GM18508 (cell line): ENCODE measurements around the gene SLC41A3.
"Not testable (repeated sequence)": the region's sequence is repeated elsewhere in the genome, so short reads cannot be mapped to it uniquely, and the experiment has no call there.

Source experiments
- ATAC-seq: cut with Tn5 transposase; IDR thresholded peaks from one replicate; pipeline ENCODE4 v1.9.1; 2021; ENCODE audit warnings: moderate number of reproducible peaks; ENCODE audit not compliant: insufficient read depth, unreplicated experiment

The SLC41A3 gene

DNA sequence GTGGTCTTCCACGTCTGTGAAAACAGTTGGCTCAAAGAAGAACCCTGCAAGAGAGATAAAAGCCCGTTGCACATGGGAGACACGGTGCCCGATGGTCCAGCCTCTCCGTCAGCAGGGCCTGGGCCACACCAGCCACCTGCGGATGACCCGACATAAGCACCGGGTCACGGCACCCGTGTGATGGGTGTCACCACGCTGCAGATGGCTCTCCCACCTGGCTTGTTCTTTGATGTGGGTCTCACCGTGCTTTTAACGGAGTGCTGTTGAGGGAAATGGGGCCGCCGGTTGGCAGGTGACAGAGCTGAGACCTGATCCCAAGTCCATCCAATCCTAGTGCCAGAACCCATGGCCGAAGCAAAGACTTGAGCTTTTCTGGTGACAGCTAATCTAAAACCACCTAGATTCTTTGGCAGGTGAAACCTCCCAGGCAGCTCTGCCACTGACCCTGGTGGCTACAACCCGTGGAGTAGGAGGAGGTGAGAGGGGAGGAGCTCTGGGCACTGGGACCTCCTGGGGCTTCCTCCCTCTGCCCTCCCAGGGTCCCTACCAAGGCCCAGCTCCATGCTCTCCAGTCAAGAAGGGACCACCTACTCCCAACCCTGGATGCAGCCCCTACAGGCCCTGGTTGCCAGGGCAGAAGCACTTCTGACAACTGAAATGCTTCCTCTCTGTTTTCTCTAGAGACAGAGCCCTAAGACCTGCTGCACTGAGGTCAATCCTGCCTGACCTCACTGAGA lies 23.4 kb upstream of the SLC41A3 start:
- ATAC-seq, result no peak

DNA sequence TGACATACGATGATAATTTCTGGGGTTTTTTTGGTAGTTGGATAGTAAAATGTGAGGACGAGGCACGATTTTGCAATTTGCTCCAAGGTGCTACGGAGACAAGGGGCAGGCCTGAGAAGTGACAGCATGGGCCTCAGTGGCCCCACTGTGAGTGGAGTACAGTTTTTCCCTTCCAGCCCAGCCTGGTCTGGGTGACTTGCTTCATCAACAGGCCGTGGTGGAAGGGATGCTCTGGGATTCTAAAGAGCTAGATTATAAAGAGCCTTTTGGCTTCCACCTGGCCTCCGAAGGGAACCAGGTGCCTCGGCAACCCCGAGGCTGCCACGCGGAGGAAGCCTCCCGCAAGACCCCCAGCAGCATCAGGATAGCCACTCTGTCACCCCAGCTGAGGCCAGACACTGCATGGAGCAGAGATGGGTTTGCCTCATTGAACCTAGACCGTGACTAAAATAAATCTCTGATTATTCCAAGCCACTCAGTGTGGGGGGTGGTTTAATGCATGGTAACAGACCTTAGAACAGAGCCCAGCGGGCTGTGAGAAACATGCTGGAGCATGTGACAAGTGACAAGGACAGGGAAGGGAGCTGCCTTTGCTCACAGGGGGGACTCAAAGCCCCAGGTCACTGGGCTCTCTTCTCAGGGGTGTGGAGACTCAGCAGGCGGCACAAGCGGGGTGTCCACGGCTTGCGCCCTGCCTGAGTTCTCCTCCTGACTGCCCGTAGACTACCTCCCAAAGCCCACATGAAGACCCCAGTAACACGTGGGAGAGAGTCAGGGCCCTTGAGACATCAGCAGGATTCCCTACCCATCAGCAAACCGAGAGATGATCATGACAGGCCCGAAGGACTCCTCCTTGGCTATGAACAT lies 22.6 kb upstream of the SLC41A3 start:
- ATAC-seq, result no peak

DNA sequence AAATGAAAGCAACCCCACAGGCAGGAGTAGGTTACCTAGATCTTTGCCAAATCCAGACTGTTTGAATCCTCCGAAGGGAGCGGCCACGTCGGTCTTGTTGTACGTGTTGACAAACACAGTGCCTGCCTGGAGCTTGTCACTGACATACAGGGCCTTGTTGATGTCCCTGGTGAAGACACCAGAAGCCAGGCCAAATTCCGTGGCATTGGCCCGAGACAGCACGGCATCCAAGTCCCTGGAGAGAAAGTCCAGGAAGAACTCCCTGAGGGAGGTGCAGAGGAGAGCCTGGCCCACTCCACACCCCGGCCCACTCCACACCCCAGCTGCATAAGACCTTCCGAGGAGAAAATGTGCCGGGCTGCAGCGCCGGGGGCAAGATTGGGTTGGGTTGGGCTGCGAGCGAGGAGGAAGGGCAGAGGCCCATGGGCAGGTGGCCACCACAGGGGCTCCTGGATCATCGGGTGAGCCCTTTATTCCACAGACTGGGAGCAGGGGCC lies 21.8 kb upstream of the SLC41A3 start:
- no peak for ATAC-seq

DNA sequence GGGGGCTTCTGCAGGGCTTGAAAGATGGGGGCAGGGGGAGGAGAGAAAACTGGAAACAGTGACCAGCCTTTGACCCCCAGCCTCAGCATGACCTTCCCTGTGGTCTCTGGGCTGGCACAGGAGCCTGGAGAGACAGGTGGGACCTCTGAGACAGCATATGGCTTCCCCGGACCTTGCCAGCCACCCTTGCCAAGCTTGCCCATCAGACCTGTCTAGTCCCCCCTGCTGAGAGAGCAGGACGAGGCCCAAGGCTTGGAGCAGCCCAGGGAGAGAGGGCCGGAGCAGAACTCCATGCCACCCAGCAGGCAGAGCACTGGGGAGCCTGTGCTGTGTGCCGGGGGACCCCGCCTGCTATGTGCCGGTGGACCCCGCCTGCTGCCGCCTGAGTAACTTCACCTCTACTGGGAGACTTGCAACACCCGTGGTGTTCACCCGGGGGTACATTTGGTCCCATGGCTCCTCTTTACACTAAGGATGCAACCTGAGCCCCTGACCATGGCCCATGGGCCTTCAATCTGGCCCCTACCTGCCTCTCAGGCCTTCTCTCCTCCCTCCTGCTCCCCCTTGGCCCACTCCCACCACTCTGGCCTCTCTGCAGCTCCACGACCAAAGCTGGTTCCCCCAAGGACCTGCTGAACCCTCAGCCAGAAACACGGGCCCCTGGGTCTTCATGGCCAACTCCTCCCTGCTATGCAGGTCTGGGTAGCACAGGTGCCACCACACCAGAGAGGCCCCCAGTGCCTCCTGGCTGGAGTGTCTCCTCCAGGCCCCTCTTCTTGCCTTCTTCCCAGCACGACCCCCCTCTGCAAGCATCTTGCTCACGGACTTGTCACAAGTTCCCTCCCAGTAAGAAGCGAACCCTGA lies 21.1 kb upstream of the SLC41A3 start:
- ATAC-seq, result no peak

DNA sequence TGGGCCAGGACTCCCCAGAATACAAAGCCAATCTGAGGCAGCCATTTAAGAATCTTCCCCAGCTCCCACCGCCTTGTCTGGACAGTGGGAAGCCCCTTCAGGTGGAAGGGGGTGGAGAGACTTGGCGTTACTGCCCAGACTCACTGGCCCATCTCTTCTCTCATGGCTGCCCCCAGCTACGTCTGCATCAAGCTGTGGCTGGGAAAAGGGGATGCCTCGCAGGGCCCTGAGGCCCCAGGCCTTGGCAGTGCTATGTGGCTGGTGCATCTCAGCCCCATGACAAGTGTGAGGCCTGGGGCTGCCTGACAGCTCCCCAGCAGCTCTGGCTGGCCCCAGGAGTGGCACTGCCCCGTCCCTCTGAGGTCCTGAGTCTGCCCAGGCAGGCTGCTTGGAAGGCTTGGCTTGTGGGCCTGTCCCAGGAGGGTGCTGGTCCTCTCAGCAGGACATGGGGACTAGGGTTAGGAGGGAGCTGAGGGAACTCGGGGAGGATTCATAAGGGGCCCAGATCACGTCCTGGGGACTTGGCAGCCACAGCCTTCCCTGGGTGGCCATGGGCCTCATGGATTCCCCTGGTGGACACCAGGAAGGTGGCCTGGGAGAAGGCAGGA lies 20.2 kb upstream of the SLC41A3 start:
- ATAC-seq, result no peak

DNA sequence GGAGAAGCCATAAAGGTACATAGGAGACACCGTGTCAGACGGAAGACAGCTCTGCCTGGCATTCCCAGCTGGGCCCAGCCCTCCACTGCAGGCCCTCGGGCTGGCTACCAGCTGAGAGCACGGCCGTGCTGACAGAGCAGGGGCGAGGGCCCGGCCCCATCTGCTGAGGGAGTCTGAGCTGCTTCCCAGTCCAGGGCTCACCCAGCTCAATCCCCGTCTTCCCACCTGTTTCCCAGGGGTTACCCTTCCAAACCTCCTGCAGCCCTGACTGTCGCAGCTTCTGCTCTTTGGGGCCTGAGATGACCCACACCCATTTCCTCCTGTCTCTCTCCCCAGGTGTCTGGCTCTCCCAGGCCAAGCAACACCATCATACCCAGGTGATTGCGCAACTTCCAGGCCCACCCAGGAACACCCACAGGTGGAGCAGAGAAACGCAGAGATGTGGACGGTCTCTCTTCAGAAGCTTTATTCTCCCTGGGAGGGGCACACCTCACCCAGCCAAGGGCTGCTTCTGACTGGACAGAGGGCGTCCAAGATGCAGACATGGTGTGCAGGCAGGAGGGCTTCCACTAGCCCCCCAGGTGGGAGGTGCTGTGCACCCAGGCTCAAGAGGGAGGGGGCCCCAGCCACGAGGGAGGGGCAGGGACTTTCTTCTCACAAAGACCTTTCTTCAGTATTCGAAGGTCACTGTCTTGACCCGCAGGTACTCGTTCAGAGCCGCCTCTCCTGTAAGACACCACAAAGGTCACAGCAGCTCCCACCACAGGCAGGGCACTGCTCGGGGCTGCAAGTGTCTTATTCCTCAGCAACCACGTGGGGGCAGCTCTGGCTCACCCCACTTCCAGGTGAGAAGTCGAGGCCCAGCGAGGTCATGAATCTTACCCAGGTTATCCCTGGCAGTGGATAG lies 19.4 kb upstream of the SLC41A3 start:
- no peak for ATAC-seq

DNA sequence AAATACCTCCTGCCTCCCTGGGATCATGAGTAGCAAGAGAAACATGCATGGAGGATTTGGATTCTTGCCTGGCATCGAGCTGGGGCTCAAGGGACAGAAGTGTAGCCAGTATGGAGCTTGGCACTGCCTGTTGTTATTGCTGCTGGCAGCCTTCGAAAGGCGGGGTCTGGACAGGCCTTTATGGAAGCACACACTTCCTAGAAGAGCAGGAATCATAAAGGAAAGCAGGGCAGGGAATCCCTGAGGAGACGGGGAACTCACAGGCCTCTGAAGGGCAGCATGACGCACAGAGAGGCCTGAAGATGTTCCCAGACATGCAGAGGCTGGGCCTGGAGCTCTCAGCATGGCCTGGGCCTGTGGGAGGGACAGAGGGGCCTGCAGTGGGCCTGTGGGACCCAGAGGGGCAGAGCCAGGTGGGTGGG lies 18.6 kb upstream of the SLC41A3 start:
- ATAC-seq, result no peak

DNA sequence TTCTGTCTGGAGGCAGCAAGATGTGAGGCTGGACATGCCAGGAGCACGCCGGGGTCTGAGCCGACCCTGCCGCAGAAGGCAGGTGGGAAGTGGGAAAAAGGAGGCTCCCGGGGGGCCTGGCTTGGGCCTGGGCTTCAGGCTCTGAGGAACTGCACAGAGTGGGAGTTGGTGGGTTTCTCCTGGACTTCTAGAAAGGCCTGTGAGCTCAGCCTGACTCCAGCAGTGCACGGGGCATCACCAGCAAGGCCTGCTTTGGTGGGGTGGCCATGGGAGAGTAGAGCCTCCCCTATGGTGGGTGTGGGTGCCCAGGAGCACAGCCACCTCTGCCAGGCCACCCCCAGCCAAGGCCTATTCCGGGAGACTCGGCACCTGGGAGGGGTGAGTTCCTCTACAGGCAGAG lies 18.1 kb upstream of the SLC41A3 start:
- ATAC-seq, result no peak

DNA sequence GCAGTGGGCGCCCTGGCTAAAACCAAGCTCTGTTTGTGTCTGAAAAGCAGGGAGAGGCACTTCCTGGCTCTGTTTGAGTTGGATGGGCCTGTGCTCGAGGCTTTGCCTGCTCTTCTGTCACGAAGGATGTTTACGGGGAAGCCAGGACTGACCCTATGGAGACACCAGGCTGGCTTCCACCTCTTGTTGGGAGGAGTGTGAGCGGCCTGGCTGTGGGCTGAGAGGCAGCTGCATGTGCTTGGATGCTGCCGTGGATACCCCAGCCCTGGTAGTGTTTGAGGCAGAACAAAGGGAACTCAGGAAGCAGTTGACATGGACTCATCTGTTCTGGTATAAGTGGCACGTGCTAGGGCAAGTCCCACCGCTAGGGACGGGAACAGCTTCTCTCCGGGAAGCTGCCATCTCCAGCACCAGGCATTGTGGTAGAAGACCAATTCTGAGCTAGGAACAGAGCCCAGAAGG lies 17.6 kb upstream of the SLC41A3 start:
- ATAC-seq, result no peak

DNA sequence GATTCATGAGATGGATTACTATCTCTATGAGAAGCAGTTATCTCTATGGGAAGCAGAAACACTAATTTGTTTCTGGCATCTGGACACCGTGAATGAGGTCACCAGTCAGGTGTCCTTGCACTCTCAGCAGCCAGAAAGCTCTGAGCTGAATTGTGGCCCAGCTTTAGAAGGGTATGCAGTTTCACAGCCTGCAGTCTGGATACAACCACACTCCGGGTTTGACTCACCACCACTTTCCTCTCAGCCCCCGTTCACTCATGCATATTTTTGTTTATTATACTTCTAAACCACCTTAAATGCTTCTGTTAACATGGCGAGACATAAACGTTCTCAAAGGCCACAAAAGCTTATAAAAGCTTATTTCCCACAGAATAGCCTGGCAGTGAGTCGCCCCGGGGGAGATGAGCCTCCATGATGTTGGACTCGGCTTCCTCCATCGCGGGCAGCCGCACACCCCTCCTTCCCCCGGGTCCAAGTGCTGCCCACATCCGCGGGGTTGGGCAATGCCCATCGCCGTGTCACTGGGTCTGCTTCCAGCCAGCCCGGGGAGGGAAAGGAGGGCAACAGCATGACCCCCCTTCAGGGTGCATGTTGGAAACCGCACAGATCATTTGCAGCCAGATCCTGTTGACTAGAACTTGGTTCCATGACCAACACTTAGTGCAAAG lies 16.8 kb upstream of the SLC41A3 start:
- ATAC-seq, result no peak

DNA sequence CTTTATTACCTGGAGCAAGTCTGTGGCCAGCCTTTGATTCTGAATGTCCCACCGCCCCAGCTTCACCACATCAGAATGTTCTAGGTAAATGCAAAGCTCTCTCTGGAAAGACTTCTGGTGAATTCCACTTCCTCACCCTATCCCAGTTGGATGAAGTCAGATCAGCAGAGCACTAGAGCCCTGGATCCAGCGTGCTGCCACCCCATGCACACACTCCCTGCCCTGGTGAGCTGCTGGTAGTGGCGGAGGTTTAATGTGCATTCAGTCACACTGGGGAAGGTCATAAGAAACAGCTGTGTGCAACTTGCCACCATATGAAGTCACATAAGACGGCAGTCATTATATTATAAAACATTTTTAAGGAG lies 16.3 kb upstream of the SLC41A3 start:
- ATAC-seq, result no peak

DNA sequence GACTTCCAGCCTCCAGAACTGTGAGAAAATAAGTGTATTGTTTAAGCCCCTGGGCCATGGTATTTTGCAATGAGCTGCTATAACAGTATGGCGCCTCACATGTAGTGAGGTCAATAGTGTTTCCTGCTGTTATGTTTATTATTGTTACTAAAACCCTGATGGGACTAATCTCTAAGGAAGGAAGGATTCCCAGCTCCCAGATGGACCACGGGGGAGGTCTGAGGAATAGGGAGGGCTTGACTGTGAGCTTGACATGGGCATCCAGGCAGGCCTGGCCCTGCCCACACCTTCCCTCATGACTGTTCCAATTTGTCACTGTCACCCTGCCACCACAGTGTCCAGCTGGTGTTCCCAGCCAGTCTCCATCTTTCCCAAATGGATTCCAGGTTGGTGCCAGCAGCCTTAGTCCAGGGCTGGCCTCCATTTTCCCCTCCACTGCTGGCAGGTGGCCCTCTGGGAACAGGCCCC lies 14.5 kb upstream of the SLC41A3 start:
- no peak for ATAC-seq

DNA sequence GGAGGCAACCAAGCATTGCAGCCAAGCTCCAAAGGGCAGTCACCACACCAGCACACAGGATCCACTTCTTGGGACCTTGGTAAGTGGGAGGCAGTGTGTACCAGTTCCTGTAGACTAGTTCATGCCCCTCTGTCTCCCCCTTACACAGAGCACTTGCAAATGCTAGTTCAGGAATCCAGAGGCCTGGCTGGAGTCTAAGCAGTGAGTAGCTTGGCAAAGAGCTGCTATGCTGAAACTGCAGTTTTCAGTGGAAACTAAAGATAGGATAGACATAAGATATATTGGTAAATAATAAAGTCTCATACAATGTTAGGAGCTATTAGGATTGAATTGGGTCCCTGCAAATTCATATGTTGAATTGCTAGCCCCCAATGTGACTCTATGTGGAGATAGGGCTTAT lies 13.9 kb upstream of the SLC41A3 start:
- no peak for ATAC-seq

DNA sequence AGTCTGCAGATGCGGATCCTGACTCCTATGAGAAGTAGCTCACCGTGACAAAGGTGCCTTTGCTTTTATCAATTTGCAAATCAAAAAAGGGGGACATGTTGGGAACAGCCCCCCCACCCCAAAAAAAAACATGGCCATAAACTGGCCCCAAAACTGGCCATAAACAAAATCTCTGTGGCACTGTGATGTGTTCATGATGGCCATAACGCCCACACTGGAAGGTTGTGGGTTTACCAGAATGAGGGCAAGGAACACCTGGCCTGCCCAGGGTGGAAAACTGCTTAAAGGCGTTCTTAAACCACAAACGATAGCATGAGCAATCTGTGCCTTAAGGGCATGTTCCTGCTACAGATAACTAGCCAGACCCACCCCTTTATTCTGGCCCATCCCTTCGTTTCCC lies 12.3 kb upstream of the SLC41A3 start:
- not testable (repeated sequence) for ATAC-seq

DNA sequence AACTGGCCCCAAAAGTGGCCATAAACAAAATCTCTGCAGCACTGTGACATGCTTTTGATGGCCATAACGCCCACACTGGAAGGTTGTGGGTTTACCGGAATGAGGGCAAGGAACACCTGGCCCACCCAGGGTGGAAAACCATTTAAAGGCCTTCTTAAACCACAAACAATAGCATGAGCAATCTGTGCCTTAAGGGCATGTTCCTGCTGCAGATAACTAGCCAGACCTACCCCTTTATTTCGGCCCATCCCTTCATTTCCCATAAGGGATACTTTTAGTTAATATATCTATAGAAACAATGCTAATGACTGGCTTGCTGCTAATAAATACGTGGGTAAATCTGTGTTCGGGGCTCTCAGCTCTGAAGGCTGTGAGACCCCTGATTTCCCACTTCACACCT lies 8.2 kb upstream of the SLC41A3 start:
- not testable (repeated sequence) for ATAC-seq

DNA sequence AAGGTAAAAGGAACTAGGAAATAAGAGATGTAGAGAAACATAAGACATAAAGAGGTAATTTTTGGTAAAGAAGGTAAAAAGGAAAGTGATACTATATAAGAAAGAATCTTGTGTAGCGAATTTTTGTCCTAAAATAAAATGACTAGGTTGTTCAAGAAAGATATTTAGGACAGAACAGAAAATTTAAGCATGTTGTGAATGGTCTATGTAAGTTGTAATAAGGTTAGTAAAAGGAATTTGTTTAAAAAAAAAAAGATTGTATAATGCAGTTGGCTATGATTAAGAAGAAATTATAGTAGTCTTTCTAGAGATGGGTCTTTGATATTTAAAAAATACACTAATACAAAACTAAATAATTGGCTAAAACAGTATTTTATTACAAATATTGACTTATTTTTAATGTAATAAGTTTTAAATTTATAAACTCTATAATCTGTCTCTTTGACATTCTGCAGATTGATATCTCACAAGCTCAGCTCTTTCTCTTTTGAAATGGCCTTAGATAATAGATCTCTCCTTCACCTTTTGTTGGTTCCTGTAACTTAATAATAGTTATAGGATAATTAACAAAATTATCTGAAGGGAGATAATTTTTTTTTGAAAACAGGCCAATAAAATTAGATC lies 3.7 kb upstream of the SLC41A3 start:
- ATAC-seq, result no peak

DNA sequence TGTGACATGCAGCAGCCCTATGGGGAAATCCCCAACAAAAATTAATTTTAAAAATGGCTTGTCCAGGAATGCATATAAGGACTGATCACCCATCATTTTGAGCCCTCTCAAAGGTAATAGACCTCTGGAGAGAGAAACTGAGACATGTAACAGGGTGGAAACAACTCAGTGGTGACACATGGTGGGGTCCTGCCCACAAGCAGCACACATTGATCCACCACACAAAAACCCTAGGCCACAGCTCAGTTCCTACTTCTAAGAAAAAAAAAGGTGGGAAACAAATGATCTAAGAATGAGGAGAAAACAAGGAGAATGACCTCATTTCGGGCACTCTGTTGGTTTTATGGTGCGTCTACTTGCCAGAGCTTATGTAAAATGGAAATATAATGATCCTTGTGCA lies 1.9 kb upstream of the SLC41A3 start:
- ATAC-seq, result no peak

DNA sequence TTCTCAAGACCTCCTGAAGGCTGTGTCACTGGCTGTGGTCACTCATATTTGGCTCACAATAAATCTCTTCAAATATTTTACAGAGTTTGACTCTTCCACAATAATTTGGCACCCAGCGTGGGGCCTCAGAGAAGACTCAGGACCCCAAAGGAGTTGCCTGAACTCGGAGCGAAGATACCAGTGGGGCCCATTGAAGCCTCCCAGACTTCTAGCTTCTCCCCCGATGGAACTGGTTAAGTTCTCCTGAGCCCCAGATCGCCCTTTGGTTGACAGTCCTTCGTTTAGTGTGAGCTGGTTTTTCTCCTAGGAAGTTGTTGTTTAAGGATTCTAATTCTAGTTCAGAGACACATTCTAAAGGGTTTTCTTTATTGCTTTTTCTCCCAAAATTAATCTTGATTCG lies 1.4 kb upstream of the SLC41A3 start:
- no peak for ATAC-seq
